Left colon (tissue), 2 donors: Measurements from ENCODE around the gene PSTPIP2. TPM values are rescaled to one million over a fixed set of nuclear protein-coding genes. Genes with fewer than 3 reads are reported as not detected.
A peak's percentile ranks its signal among the peaks of the same experiment; 100 is the strongest.
"Not testable (repeated sequence)": the region's sequence is repeated elsewhere in the genome, so short reads cannot be mapped to it uniquely, and the experiment has no call there.

Experiments
- ATAC-seq: fragments of 200-7000 bp; cut with Tn5 transposase; one replicate; pipeline ENCODE4 v1.9.1; 2020; ENCODE audit warnings: mild to moderate bottlenecking, moderate library complexity
- DNase-seq, 2 donors: peaks; one replicate each; pipeline ENCODE4 v3.0.0-alpha.2; 2020
- intact Hi-C, 2 donors: fragments of 100-400 bp; cut with DNase I in 1 of 2; cut with micrococcal nuclease in 1 of 2; formaldehyde crosslinking; loops; one replicate each; pipeline versions ENCODE4 v1.11.2 to v1.14.0; 2022; cut with DNase I, micrococcal nuclease
- long read RNA-seq: library from polyadenylated mRNA; unstranded; transcript quantifications from one replicate; pipeline ENCODE4 v2.0.0, GENCODE V29; 2021
- total RNA-seq, 2 donors: library from RNA; stranded (reverse); fragmentation: NEBNext Ultra II Directional; extraction: Animal tissue kit (Norgen Biotek cat#: 25700); gene quantifications; one replicate each; pipeline ENCODE4 v1.2.1, GENCODE V29; 2021
- donor health status: DM: no; HTN: no; CAD: no.
- donor health status: DM: yes; HTN: yes; CAD: no.

The PSTPIP2 gene, protein sequence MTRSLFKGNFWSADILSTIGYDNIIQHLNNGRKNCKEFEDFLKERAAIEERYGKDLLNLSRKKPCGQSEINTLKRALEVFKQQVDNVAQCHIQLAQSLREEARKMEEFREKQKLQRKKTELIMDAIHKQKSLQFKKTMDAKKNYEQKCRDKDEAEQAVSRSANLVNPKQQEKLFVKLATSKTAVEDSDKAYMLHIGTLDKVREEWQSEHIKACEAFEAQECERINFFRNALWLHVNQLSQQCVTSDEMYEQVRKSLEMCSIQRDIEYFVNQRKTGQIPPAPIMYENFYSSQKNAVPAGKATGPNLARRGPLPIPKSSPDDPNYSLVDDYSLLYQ
- total RNA-seq: 1 to 10 TPM; 3.7 to 7.4 TPM
- long read RNA-seq, transcript PSTPIP2-201 (15 exons, 3,000 nt): major isoform, 5 of 7 reads
- long read RNA-seq, partial matches to known transcripts: 0 of 7 reads
- long read RNA-seq, other reads (novel, unspliced or antisense): 2 of 7 reads

DNA sequence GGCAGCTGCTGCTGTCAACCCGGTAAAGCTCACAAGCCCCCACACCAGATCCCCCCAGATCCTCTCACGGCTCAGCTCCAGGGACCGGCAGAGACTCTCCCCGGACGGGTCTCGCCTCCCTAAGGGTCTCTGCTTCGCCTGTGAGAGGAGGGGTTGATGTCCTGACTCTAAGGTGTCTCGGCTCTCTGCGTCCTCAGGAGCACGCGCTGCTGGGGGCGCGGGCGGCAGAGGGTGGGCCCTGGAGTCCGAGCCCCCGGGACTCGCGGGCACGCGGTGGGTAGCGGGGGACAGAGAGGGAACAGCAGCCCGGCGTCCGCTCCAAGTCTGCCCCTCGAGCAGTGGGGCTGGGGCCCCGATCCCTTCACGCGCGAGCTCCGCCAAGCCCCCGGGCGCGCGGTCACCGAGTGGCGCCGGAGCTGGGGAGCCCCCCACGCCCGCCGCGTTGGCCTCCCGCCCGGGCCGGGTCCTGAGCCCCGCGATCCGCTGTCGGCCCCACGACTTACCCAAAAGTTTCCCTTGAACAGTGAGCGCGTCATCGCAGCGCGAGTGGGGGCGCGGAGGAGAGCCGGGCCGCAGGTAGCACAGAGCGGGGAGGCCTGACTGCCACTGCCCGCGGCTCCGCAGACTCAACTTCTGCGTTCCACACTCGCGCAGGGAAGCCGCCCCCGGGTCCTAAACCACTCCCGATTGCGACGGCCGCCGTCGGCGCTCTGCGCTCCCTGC is at the start of gene PSTPIP2:
Gene PSTPIP2 (minus strand): TSS at position 608 of the 723 bp plus-strand sequence. CDS start 72 bp downstream, at position 536.
- ATAC-seq: peak; percentile 81

DNA sequence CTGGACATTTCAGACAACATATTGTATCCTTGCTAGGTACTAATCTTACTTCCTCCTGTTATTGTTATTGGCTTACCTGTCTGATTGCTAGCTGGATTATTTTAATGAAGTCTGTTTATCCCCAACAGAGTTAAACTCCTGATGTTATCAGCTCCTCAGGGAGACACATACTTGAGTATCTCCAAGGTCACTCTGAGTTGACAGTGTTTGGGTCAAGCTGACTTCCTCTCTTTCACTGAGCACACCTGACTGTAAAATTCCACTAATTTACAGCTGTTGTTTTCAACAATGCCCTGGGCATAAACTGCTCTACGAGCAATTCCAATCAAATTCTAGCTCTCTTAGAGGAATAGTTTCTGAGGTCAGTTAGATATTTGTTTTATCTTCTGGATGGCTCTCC is 41.7 kb upstream of the PSTPIP2 start:
- ATAC-seq (no peak), DNase-seq (no peak)
- intact Hi-C loops: no loop called here

More for the DNA sequence above, at the start of gene PSTPIP2:
- intact Hi-C loops: loop anchor here in 1 of 2 donors (10.0 kb wide), 2 partner anchors 107 to 407 kb away; partner anchors contain the start of gene EPG5
- peak; percentile 60 to 80 for DNase-seq

DNA sequence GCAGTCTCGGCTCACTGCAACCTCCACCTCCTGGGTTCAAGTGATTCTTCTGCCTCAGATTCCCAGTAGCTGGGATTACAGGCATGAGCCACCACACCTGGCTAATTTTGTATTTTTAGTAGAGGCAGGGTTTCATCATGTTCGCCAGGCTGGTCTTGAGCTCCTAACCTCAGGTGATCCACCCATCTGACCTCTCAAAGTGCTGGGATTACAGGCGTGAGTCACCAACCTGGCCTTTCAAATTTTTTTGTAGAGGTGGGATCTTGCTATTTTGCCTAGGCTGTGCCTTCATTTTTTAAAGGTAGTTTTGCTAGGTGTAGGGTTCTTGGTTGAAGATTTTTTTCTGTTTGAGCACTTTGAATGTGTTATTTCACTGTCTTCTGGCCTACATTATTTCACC is 38.3 kb upstream of the PSTPIP2 start:
- DNase-seq (no peak), ATAC-seq (no peak)
- intact Hi-C loops: no loop called here

DNA sequence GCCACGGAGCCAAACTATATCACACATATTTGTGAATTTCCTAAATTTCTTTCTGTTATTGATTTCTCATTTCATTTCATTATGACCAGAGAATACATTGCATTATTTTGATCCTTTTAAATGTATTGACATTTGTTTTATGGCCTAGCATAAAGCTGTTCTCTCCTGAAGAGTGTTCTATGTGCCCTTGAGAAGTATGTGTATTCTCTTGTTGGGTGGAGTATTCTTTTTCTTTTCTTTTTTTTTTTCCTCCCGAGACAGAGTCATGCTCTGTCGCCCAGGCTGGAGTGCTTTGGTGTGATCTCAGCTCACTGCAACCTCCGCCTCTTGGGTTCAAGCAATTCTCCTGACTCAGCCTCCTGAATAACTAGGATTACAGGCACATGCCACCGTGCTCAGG is 37.3 kb upstream of the PSTPIP2 start:
- ATAC-seq (peak; percentile 76), DNase-seq (no peak)
- intact Hi-C loops: no loop called here

DNA sequence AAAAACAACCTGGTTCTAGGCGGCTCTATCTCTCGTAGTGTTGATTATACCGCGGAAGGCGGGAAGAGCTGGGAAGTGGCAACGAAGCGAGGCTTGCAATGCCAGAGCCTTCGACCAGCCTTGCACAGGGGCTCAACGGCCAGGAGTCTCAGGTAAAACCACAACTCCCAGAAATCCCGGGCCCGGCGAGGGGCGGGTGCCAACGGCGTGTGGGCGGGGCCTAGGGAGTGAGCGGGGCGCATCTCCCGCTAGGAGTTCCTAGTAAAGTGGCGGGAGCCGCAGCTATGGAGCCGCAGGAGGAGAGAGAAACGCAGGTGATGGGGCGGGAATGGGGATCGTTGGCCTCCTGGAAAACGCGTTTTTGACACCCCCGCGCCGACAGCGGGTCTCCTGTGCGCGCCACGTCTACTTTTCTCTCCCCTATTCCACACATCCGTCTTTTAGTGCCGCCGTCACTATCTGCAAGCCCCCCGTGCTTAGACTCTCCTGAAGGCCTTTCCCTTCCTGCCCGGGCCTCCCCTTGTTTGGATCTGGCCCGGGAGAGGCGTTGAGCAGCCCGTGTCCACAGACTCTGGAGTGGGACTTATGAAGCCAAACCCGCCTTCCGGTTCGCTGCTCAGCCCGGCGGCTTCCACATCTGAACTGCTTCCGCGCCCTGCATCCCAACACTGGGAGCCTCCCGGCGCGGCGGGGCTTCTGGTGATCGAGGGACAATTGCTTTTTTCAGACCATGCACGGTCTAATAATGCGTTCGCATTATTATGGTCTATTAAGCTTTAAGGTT is 32.3 kb upstream of the PSTPIP2 start, which contains the start of gene HAUS1:
Gene HAUS1 (plus strand): TSS at position 258 of the 784 bp plus-strand sequence. CDS start 27 bp downstream, at position 285.
- ATAC-seq: peak; percentile 96
- peak; percentile 93 to 95 for DNase-seq
- intact Hi-C loops: no loop called here

DNA sequence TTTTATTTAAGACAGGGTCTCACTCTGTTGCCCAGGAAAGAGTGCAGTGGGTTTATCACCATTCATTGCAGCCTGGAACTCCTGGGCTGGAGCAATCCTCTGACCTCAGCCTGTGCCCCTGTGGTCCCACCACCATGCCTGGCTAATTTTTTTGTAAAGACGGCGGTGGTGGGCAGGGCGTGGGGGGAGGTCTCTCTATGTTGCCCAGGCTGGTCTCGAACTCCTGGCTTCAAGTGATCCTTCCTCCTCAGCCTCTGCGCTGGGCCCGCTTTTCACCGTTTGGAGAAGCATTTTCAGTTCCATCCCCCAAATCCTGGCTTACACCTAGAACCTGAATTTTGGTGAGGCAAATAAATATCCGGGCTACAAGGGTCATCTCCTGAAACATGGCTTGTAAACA is 27.4 kb upstream of the PSTPIP2 start:
- intact Hi-C loops: no loop called here
- DNase-seq: no peak
- ATAC-seq: no peak

DNA sequence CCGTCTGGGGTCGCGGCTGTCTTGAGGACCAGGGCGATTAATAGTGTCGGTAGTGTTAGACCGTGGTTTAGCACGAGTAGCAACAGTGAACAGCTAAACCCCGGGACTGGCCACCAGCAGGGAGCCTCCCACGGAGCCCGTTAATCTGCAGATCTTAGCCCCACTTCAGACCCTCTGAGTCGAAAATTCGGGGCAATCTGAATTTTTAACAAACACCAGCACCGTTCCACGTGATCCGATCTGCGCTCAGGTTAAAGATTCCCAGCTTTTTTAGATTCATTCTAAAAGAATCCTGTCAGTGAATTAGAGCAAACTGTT is 26.5 kb upstream of the PSTPIP2 start:
- intact Hi-C loops: no loop called here
- ATAC-seq (no peak), DNase-seq (no peak)

DNA sequence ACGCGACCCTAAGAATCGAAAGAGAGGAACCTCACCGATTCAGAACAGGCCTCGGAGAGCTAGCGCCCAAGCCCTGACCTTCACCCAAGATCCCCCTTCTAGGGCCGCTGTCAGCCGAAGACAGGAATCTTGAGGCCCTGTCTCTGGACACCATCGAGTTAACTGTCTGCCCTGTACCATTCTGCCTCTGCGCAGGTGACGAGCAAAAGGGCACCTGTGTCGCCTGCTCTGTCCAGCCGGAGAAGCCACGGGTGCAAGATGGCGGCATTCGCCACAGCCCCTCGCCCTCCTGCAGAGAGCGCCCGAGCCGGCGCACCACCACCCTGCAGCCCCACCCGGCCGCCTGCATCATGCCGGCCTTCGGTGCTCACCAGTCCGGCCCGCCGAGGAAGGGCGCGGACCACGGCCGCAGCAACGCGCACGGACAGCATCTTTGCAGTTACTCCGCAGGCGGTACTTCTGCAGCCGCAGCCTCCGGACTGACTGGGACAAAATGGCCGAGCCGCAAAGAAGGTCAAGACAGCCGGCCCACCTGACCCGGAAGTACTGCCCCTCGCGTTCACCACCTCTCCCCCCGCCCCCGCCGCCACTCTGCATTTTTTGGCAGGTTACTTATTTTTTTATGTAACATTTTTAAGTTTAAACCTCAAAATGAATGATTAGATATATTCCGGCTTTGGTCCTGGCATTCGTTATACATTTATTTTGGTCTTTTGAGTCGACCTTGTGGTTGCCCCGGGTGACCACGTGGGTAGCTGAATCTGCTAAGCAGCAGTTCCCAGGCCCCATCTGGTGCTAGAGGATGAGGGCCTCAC is 25.9 kb upstream of the PSTPIP2 start, which contains the start of gene ATP5F1A:
Gene ATP5F1A (minus strand): TSS at position 496 of the 815 bp plus-strand sequence. CDS start 65 bp downstream, at position 431.
- peak; percentile 85 to 94 for DNase-seq
- peak; percentile 89 for ATAC-seq
- intact Hi-C loops: no loop called here

DNA sequence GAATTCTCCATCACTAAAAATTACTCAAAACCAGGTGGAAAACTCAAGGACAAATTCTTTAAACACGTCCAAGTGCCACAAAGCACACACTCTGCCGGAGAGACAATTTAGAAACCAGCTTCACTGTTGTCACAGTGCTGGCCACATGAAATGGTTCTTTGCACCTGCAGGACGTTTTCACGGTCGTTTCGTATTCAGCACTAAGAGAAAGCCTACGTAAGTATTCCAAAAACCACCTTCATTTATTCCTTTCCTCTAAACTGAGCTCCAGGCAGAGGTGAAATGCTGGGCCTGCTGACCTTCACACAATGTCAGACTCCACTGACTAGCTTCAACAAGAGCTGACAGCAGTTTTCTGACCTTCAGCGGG is 25.4 kb upstream of the PSTPIP2 start:
- no peak for DNase-seq
- intact Hi-C loops: no loop called here

DNA sequence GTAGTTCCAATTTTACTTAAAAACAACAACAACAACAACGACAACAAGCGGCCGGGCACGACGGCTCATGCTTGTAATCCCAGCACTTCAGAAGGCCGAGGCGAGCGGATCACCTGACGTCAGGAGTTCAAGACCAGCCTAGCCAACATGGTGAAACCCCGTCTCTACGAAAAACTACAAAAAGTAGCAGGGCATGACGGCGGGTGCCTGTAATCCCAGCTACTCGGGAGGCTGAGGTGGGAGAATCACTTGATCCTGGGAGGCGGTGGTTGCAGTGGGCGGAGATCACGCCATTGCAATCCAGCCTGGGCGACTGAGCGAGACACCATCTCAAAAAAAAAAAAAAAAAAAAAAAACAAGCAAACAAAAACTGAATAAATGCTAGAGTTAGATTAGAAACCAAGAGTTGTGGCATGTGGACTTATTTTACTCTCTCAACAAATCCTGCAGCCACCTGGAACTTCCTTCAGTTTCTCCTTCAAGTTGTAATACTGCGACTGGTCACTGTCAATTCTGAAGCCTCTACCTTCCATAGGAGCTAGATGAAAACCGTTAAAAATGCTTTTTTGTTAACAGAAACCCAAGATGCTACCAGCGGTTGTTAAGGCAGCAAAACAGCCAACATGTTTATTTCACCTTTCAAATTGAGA is 24.7 kb upstream of the PSTPIP2 start:
- DNase-seq (peak in 1 of 2 donors; percentile 29), ATAC-seq (peak; percentile 28)
- intact Hi-C loops: no loop called here

More for the DNA sequence above, 25.4 kb upstream of the PSTPIP2 start:
- peak; percentile 35 for ATAC-seq

DNA sequence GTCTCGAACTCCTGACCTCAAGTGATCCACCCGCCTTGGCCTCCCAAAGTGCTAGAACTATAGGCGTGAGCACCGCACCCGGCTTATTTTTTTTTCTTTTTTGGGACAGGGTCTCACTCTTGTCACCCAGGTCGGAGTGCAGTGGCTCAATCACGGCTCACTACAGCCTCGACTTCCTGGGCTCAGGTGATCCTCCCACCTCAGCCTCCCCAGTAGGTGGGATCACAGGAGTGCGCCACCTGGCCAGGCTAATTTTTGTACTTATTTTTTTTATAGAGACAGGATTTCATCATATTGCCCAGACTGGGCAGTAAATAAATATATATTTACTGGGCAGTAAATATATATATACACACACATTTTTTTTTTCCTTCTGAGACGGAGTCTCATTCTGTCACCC is 23.5 kb upstream of the PSTPIP2 start:
- ATAC-seq: no peak
- no peak for DNase-seq
- intact Hi-C loops: no loop called here

DNA sequence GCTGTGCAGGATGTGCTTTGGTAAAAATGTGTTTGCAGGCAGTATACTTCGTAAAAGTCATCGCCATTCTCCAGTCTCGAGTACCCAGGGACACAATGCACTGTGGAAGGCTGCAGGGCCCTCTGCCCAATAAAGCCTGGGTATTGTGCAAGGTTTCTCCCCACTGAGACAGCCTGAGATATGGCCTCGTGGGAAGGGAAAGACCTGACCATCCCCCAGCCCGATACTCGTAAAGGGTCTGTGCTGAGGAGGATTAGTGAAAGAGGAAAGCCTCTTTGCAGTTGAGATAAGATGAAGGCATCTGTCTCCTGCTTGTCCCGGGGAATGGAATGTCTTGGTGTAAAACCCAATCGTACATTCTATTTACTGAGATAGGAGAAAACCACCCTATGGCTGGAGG is 16.4 kb upstream of the PSTPIP2 start:
- DNase-seq, ATAC-seq, intact Hi-C loops: not testable (repeated sequence)

DNA sequence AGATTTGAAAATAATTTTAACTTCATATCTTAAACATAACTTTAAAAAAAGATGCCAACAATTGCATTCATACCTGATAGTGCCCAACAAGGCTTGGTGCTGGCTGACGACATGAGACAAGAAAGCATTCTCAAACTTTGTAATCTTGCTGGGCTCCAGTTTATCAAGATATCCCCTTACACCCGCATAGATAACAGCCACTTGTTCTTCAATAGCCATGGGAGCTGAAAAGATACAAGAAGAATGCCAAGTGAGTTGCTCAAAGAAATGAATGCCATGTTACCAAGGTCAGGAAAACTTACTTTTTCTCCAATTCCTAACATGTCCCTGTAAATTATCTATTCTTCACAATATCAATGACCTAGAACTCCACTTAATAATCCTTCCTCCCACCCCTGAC is 12.4 kb upstream of the PSTPIP2 start:
- intact Hi-C loops: no loop called here
- no peak for DNase-seq
- no peak for ATAC-seq

DNA sequence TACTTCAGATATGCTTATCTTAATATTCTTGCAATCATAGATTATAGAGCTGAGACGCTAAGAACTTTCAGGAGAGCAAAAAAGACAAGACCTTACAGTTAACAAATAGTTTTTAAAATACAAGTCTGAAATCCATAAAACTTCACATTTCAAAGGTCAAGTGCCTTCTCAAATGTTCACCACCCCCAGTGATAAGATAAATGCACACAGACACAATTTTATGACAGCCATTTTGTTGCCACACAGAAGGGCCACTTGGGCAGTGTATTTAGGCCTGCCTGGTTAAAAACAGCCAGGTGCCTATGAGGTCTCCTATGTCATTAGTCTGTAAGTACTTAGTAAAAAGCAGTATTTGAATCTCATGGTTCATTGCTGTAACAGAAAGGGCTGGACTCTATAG is 8.1 kb upstream of the PSTPIP2 start:
- ATAC-seq (peak; percentile 42), DNase-seq (no peak)
- intact Hi-C loops: no loop called here

DNA sequence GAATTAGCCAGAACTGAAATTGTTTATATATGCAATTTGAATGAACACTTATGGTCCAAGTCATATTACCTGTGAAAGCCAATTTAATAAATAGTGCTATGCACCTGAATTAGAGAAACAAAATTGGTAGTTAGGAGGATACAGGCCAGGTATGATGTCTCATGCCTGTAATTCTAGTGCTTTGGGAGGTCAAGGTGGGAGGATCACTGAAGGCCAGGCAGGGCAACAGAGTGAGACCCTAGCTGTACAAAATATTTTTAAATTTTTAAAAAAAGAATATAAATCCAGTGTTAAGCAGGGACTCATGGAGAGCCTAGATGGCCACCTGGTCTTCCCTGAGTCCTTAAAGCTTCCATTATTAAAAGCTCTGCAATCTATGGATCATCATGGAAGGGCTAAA is 7.3 kb upstream of the PSTPIP2 start:
- ATAC-seq (no peak), DNase-seq (no peak)
- intact Hi-C loops: loop anchor here in 1 of 2 donors (10.0 kb wide), 2 partner anchors 115 to 415 kb away; partner anchors contain the start of gene EPG5

DNA sequence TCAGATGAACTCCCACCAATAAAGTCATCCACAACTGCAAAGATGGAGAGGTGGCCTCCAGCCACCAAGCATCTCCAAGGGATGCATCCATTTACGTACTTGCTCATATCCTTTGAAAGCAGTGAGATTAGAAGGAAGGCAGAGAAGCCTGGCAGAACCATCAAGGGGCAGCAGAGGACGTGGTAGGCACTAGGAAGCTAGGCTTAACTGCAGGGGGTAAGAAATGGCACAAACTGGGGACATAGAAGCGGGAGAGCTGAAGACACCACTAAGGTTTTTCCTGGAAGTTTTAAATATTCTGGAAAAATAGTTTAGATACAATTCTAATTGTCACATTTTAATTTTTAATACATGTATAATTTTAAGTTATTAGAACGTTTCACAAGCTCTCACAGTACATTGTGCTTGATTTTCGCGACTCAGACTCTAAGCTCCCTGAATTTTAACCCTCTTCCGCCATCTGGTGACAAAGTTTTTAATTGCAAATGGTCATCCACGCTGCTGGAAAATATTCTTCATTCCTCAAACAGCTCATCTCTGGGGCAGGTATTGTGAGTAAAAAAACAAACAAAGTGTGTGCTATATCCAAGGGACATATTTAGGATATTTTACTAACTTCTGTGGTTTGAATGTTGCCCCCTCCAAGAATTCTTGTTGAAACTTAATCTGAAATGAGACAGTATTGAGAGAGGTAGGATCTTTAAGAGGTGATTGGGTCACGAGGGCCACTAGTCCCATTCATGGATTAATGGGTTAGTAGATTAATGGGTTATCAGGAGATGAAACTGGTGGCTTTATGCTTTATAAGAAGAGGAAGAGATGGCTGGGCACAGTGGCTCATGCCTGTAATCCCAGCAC is 1.6 kb upstream of the PSTPIP2 start:
- peak in 1 of 2 donors; percentile 14 for DNase-seq
- ATAC-seq: peak; percentile 51
- intact Hi-C loops: loop anchor here in 1 of 2 donors (10.0 kb wide), 2 partner anchors 109 to 409 kb away; partner anchors contain the start of gene EPG5

DNA sequence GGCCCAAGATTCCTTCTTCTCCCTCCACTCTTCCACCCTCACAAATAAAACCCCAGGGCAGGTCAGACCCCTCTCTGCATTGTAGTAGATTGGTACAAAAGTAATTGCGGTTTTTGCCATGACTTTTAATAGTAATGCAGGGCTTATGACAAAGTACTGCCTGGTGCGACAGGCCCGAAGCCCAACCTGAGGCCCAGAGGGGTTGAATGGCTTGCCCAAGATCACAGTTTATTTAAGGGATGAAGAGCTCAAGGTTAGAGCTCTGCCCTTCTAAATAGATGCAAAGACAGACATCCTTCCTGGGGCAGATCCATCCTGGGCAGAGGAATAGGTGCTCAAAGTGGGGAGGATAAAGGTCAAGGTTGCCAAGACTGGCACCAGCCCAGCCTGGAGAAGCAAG is 899 bp upstream of the PSTPIP2 start:
- no peak for DNase-seq
- intact Hi-C loops: loop anchor here in 1 of 2 donors (10.0 kb wide), 2 partner anchors 108 to 408 kb away; partner anchors contain the start of gene EPG5
- ATAC-seq: no peak
